PC-9 (cell line): ENCODE results near the gene PLCB3. TPM values are rescaled to one million over a fixed set of nuclear protein-coding genes. Genes with fewer than 3 reads are reported as not detected.

Source experiments
- BruUV-seq: library from RNA; stranded (reverse); fragments of 400-500 nt; replicated peaks from 2 replicates; lab custom pipeline; 2021; lab: Mats Ljungman, UMichigan
- CTCF ChIA-PET: fragments of 300-600 bp; sonication (Branson Sonifier 250); formaldehyde crosslinking; loops from one replicate; lab custom pipeline; 2022; ENCODE audit warnings: antibody characterized with exemption; lab: Charles Lee
- POLR2A ChIA-PET: fragments of 300-600 bp; sonication (Branson Sonifier 250); formaldehyde crosslinking; loops from one replicate; lab custom pipeline; 2022; ENCODE audit warnings: antibody characterized with exemption; ENCODE audit not compliant: unreplicated experiment; lab: Charles Lee
- DNase-seq, 2 experiments: peaks; one replicate each; pipeline versions ENCODE4 v3.0.0 to v3.0.0-alpha.2; 2015 to 2022; ENCODE audit warnings: mixed read lengths in 1 of 2
- H2AFZ ChIP-seq: fragments of 200-600 bp; sonication (generic); 2 replicates; pipeline ENCODE4 v1.8.1; 2017; ENCODE audit warnings: antibody characterized with exemption
- H3F3A ChIP-seq: fragments of 200-600 bp; sonication (generic); 2 replicates; pipeline ENCODE4 v1.8.1; 2017; ENCODE audit warnings: antibody characterized with exemption, mild to moderate bottlenecking, low read depth; ENCODE audit not compliant: insufficient read depth
- H3K27ac ChIP-seq: fragments of 200-600 bp; sonication (generic); 2 replicates; pipeline ENCODE4 v1.6.1; 2016; ENCODE audit warnings: mixed run types
- H3K27me3 ChIP-seq: fragments of 200-600 bp; sonication (generic); 2 replicates; pipeline ENCODE4 v1.6.1; 2016; ENCODE audit warnings: low read depth, mixed run types; ENCODE audit not compliant: insufficient read depth
- H3K36me3 ChIP-seq: fragments of 200-600 bp; sonication (generic); 2 replicates; pipeline ENCODE4 v1.6.1; 2016; ENCODE audit warnings: low read depth, mixed run types
- H3K4me1 ChIP-seq: fragments of 200-600 bp; sonication (generic); replicated peaks from 2 replicates; pipeline ENCODE4 v1.6.1; 2016; ENCODE audit warnings: mixed run types; ENCODE audit not compliant: insufficient read depth
- H3K4me2 ChIP-seq: fragments of 200-600 bp; sonication (generic); 2 replicates; pipeline ENCODE4 v1.6.1; 2017; ENCODE audit warnings: mixed run types
- H3K4me3 ChIP-seq: fragments of 200-600 bp; sonication (generic); 2 replicates; pipeline ENCODE4 v1.6.1; 2016; ENCODE audit warnings: mixed run types
- H3K79me2 ChIP-seq: fragments of 200-600 bp; sonication (generic); 2 replicates; pipeline ENCODE4 v1.6.1; 2017; ENCODE audit warnings: low read depth, mixed run types
- H3K9me2 ChIP-seq: fragments of 200-600 bp; sonication (generic); 2 replicates; pipeline ENCODE4 v1.8.1; 2017; ENCODE audit warnings: mild to moderate bottlenecking; ENCODE audit not compliant: insufficient read depth
- H3K9me3 ChIP-seq: fragments of 200-600 bp; sonication (generic); 2 replicates; pipeline ENCODE4 v1.8.1; 2016; ENCODE audit warnings: low read depth; ENCODE audit not compliant: insufficient read depth
- H4K20me1 ChIP-seq: fragments of 200-600 bp; sonication (generic); 2 replicates; pipeline ENCODE4 v1.8.1; 2017; ENCODE audit not compliant: insufficient read depth
- CTCF ChIP-seq: fragments of 200-600 bp; sonication (generic); conservative IDR thresholded peaks from 2 replicates; pipeline ENCODE4 v1.6.1; 2017; ENCODE audit warnings: mixed run types, antibody characterized with exemption, mild to moderate bottlenecking, moderate library complexity
- EZH2 ChIP-seq: fragments of 200-600 bp; sonication (generic); IDR thresholded peaks from 2 replicates; pipeline ENCODE4 v1.8.0; 2017; ENCODE audit warnings: antibody characterized with exemption, low read depth
- intact Hi-C: fragments of 100-400 bp; cut with micrococcal nuclease; formaldehyde crosslinking; loops from one replicate; pipeline ENCODE4 v1.10.0; 2022; ENCODE audit not compliant: unreplicated experiment
- total RNA-seq: library from RNA; stranded (reverse); gene quantifications from 2 replicates; pipeline ENCODE4 v1.2.3, GENCODE V29; 2021

The PLCB3 gene
- total RNA-seq, 1 experiment from 2014 or later = 79.6 TPM

GRCh38 chr11:64317325-64317960, 66.1 kb downstream of the PLCB3 start, which contains the start of gene TRMT112:
Gene TRMT112, minus strand, starts transcription at chr11:64317559. Its CDS starts 33 bp downstream, at chr11:64317526.
- peak; percentile 97 to 99 for DNase-seq
- Histone ChIP-seq H3K9me3 (no peaks in the 10 kb centered on the region), H3K9me2 (no peaks in the 10 kb centered on the region), H3F3A (peaks cover 72% of the 10 kb centered on the region), H3K4me2 (peak within 1 kb of the TSS; percentile 79), H3K27ac (peak within 1 kb of the TSS; percentile 87), H3K4me3 (peak within 1 kb of the TSS; percentile 69), H3K36me3 (peaks cover 7% of the 10 kb centered on the region; the same call in 1 of the 2 replicates), H3K79me2 (peaks cover 56% of the 10 kb centered on the region), H3K4me1 (peaks cover 47% of the 10 kb centered on the region), H3K27me3 (no peaks in the 10 kb centered on the region), H4K20me1 (peaks cover 5% of the 10 kb centered on the region; the same call in 1 of the 2 replicates), H2AFZ (peak within 1 kb of the TSS; percentile 71)
- no peak for TF ChIP-seq EZH2
- no peak for TF ChIP-seq CTCF
- intact Hi-C loops = loop anchor here (1.0 to 2.0 kb wide), 3 partner anchors 15 to 77 kb away; partner anchors contain the start of gene FKBP2
- CTCF ChIA-PET = interaction anchor here (0.5 to 2.7 kb wide), 20 partner anchors 12 to 821 kb away, joined by 3 to 87 read pairs (median 6); partner anchors contain the start of gene ESRRA
- no TSS peak for BruUV-seq
- POLR2A ChIA-PET = interaction anchor here (0.6 to 2.0 kb wide), 14 partner anchors 12 to 1652 kb away, joined by 3 to 38 read pairs (median 5); partner anchors contain the start of genes C11orf98, CSKMT, ESRRA and FKBP2

- Histone ChIP-seq H2AFZ (peak within 1 kb of the TSS; percentile 71), H3K36me3 (peaks cover 7% of the 10 kb centered on the region; the same call in 1 of the 2 replicates), H3K9me2 (no peaks in the 10 kb centered on the region), H3K9me3 (no peaks in the 10 kb centered on the region), H3K27ac (peak within 1 kb of the TSS; percentile 87), H3K4me1 (peaks cover 47% of the 10 kb centered on the region), H3F3A (peaks cover 65% of the 10 kb centered on the region), H3K27me3 (no peaks in the 10 kb centered on the region), H3K4me2 (peak within 1 kb of the TSS; percentile 79), H3K4me3 (peak within 1 kb of the TSS; percentile 69), H3K79me2 (peaks cover 48% of the 10 kb centered on the region), H4K20me1 (peaks cover 5% of the 10 kb centered on the region; the same call in 1 of the 2 replicates)
- no TSS peak for BruUV-seq
- peak; percentile 92 to 99 for DNase-seq
- intact Hi-C loops = loop anchor here (1.0 to 2.0 kb wide), 7 partner anchors 13 to 335 kb away; partner anchors contain the start of genes ESRRA and FKBP2
- TF ChIP-seq EZH2 (no peak), CTCF (peak; percentile 39; the same call in 1 of the 2 replicates)
- ChIA-PET CTCF (interaction anchor here (0.5 to 2.7 kb wide), 22 partner anchors 13 to 425 kb away, joined by 3 to 87 read pairs (median 5); partner anchors contain the start of gene ESRRA), POLR2A (interaction anchor here (0.6 to 2.0 kb wide), 13 partner anchors 13 to 1653 kb away, joined by 3 to 38 read pairs (median 5); partner anchors contain the start of genes C11orf98, CSKMT, ESRRA and FKBP2)
These were observed 66.8 kb downstream of the PLCB3 start, which contains the start of gene PRDX5 for GRCh38 chr11:64317961-64318765. Gene PRDX5, plus strand, starts transcription at chr11:64318121. Its CDS starts 95 bp downstream, at chr11:64318216.

Other genes with a start within 250 kb of the PLCB3 start
- 0.25 and 0.44 TPM in 2 replicates for gene FLRT1, start 215.6 kb upstream of the PLCB3 start, total RNA-seq
- gene MACROD1, start 85.4 kb upstream of the PLCB3 start, total RNA-seq = 41.0 and 68.8 TPM in 2 replicates
- 267 and 299 TPM in 2 replicates for gene STIP1, start 65.4 kb upstream of the PLCB3 start, total RNA-seq
- gene FERMT3, start 44.8 kb upstream of the PLCB3 start, total RNA-seq = 5.0 and 6.6 TPM in 2 replicates
- gene TRPT1, start 25.3 kb upstream of the PLCB3 start, total RNA-seq = 55.2 and 76.2 TPM in 2 replicates
- 87.4 and 112 TPM in 2 replicates for gene NUDT22, start 25.3 kb upstream of the PLCB3 start, total RNA-seq
- 55.0 and 57.1 TPM in 2 replicates for gene DNAJC4, start 21.0 kb upstream of the PLCB3 start, total RNA-seq
- 110 and 129 TPM in 2 replicates for gene VEGFB, start 16.9 kb upstream of the PLCB3 start, total RNA-seq
- 84.2 and 93.2 TPM in 2 replicates for gene FKBP2, start 10.4 kb upstream of the PLCB3 start, total RNA-seq
- gene PPP1R14B, start 4.6 kb upstream of the PLCB3 start, total RNA-seq = 385 and 435 TPM in 2 replicates
- 94.3 and 94.4 TPM in 2 replicates for gene BAD, start 33.1 kb downstream of the PLCB3 start, total RNA-seq
- 72.8 and 110 TPM in 2 replicates for gene GPR137, start 34.3 kb downstream of the PLCB3 start, total RNA-seq
- 0.53 and 0.57 TPM in 2 replicates for gene KCNK4, start 39.8 kb downstream of the PLCB3 start, total RNA-seq
- gene CATSPERZ, start 48.8 kb downstream of the PLCB3 start, total RNA-seq = 1.3 TPM in 1 of 2 replicates, not detected in the other
- gene ESRRA, start 54.0 kb downstream of the PLCB3 start, total RNA-seq = 61.0 and 64.6 TPM in 2 replicates
- gene TRMT112, start 66.0 kb downstream of the PLCB3 start, total RNA-seq = 264 and 275 TPM in 2 replicates
- gene PRDX5, start 66.6 kb downstream of the PLCB3 start, total RNA-seq = 381 and 441 TPM in 2 replicates
- 9.6 and 15.1 TPM in 2 replicates for gene CCDC88B, start 88.7 kb downstream of the PLCB3 start, total RNA-seq
- 60.6 and 64.3 TPM in 2 replicates for gene RPS6KA4, start 107.6 kb downstream of the PLCB3 start, total RNA-seq